ENCODE data around the gene RUFY3. TPM values are rescaled to one million over a fixed set of nuclear protein-coding genes. Genes with fewer than 3 reads are reported as not detected.

RUFY3 gene
- total and polyA plus RNA-seq, 7 donors, result 6.0 to 73.4 (median 47.4) TPM

- WGBS, 2 donors, result 91 to 97% methylated on average over 9 of the region's 9 CpGs
- Histone ChIP-seq H3K36me3 (peaks cover 18 to 96% (median 53%) of the 10 kb centered on the region in 4 donors), H3K27me3 (no peaks in the 10 kb centered on the region), H3K9me3 (no peaks in the 10 kb centered on the region), H3K4me3 (no peak overlapping the region), H3K4me1 (no peaks in the 10 kb centered on the region), H3K27ac (no peak overlapping the region)
- intact Hi-C loops (cut with DNase I), result no loop called here
- no peak for DNase-seq
- no peak for TF ChIP-seq POLR2AphosphoS5 (IDR thresholded peaks at IDR 0.05)
- TF ChIP-seq CTCF (IDR thresholded peaks at IDR 0.05), result no peak
- no peak for TF ChIP-seq EP300 (IDR thresholded peaks at IDR 0.05)
- no peak for TF ChIP-seq POLR2A (IDR thresholded peaks at IDR 0.05)
Measured at GRCh38 chr4:70830054-70830453, 108.3 kb downstream of the RUFY3 start.

GRCh38 chr4:70831293-70831692 is 109.5 kb downstream of the RUFY3 start:
- TF ChIP-seq POLR2AphosphoS5 (IDR thresholded peaks at IDR 0.05) (no peak), EP300 (IDR thresholded peaks at IDR 0.05) (no peak), POLR2A (IDR thresholded peaks at IDR 0.05) (no peak), CTCF (IDR thresholded peaks at IDR 0.05) (no peak)
- WGBS, 2 donors, result 95 to 96% methylated on average over 4 of the region's 4 CpGs
- Histone ChIP-seq H3K27me3 (no peaks in the 10 kb centered on the region), H3K4me1 (peaks cover 0 to 7% (median 3%) of the 10 kb centered on the region in 4 donors), H3K36me3 (peaks cover 9 to 94% (median 41%) of the 10 kb centered on the region in 4 donors), H3K9me3 (no peaks in the 10 kb centered on the region), H3K27ac (no peak overlapping the region), H3K4me3 (no peak overlapping the region)
- intact Hi-C loops (cut with DNase I), result no loop called here
- no peak for DNase-seq

- Histone ChIP-seq H3K4me3 (no peak overlapping the region), H3K27me3 (no peaks in the 10 kb centered on the region), H3K4me1 (peaks cover 0 to 28% (median 24%) of the 10 kb centered on the region in 4 donors), H3K9me3 (no peaks in the 10 kb centered on the region), H3K36me3 (peaks cover 9 to 72% (median 30%) of the 10 kb centered on the region in 4 donors), H3K27ac (no peak overlapping the region)
- no peak for TF ChIP-seq CTCF (IDR thresholded peaks at IDR 0.05)
- no peak for TF ChIP-seq EP300 (IDR thresholded peaks at IDR 0.05)
- no peak for TF ChIP-seq POLR2A (IDR thresholded peaks at IDR 0.05)
- no peak for TF ChIP-seq POLR2AphosphoS5 (IDR thresholded peaks at IDR 0.05)
- 68 to 96% methylated on average over 1 of the region's 1 CpG for WGBS, 2 donors
- intact Hi-C loops (cut with DNase I), result no loop called here
- DNase-seq, result no peak
Measured at GRCh38 chr4:70833675-70834074, 111.9 kb downstream of the RUFY3 start.

GRCh38 chr4:70836081-70836480 is 114.3 kb downstream of the RUFY3 start:
- H3K4me3 ChIP-seq, result no peak overlapping the region
- peaks cover 0 to 28% (median 24%) of the 10 kb centered on the region in 4 donors for H3K4me1 ChIP-seq
- peaks cover 7 to 48% (median 14%) of the 10 kb centered on the region in 4 donors for H3K36me3 ChIP-seq
- 37 to 49% methylated on average over 2 of the region's 2 CpGs for WGBS, 2 donors
- H3K9me3 ChIP-seq, result no peaks in the 10 kb centered on the region
- no peak for DNase-seq
- intact Hi-C loops (cut with DNase I), result loop anchor here (5.0 kb wide), 1 partner anchor 134 kb away; no protein-coding TSS in a partner anchor
- TF ChIP-seq EP300 (IDR thresholded peaks at IDR 0.05) (no peak), POLR2AphosphoS5 (IDR thresholded peaks at IDR 0.05) (no peak), CTCF (IDR thresholded peaks at IDR 0.05) (no peak), POLR2A (IDR thresholded peaks at IDR 0.05) (no peak)
- no peaks in the 10 kb centered on the region for H3K27me3 ChIP-seq
- H3K27ac ChIP-seq, result no peak overlapping the region

- Histone ChIP-seq H3K4me3 (peak overlapping the region; percentile 74 to 93 (median 82)), H3K9me3 (no peaks in the 10 kb centered on the region), H3K27me3 (no peaks in the 10 kb centered on the region), H3K27ac (peak overlapping the region; percentile 90 to 98 (median 94)), H3K36me3 (peaks cover 0 to 27% (median 5%) of the 10 kb centered on the region in 4 donors), H3K4me1 (peaks cover 0 to 28% (median 24%) of the 10 kb centered on the region in 4 donors)
- WGBS, 2 donors, result 6 to 18% methylated on average over 4 of the region's 4 CpGs
- intact Hi-C loops (cut with DNase I), result loop anchor here (2.0 to 5.0 kb wide), 4 partner anchors 65 to 155 kb away; partner anchors contain the start of genes DCK, MOB1B and UTP3
- no peak for DNase-seq
- TF ChIP-seq EP300 (IDR thresholded peaks at IDR 0.05), result no peak
- TF ChIP-seq POLR2A (IDR thresholded peaks at IDR 0.05), result no peak
- no peak for TF ChIP-seq POLR2AphosphoS5 (IDR thresholded peaks at IDR 0.05)
- TF ChIP-seq CTCF (IDR thresholded peaks at IDR 0.05), result no peak
Measured at GRCh38 chr4:70838204-70838603, 116.4 kb downstream of the RUFY3 start.
